ENCODE measurements around the gene RBFOX1. TPM values are rescaled to one million over a fixed set of nuclear protein-coding genes. Genes with fewer than 3 reads are reported as not detected.

RBFOX1 gene
- total RNA-seq, 4 donors from 2014 or later = 1.0 to 3.4 TPM; not detected in 2

- Histone ChIP-seq H3K9me3 (no peaks in the 10 kb centered on the region), H3K4me3 (no peak overlapping the region), H3K36me3 (no peaks in the 10 kb centered on the region), H3K27me3 (no peaks in the 10 kb centered on the region), H3K4me1 (no peaks in the 10 kb centered on the region), H3K27ac (no peak overlapping the region)
- TF ChIP-seq, protein P1, sequence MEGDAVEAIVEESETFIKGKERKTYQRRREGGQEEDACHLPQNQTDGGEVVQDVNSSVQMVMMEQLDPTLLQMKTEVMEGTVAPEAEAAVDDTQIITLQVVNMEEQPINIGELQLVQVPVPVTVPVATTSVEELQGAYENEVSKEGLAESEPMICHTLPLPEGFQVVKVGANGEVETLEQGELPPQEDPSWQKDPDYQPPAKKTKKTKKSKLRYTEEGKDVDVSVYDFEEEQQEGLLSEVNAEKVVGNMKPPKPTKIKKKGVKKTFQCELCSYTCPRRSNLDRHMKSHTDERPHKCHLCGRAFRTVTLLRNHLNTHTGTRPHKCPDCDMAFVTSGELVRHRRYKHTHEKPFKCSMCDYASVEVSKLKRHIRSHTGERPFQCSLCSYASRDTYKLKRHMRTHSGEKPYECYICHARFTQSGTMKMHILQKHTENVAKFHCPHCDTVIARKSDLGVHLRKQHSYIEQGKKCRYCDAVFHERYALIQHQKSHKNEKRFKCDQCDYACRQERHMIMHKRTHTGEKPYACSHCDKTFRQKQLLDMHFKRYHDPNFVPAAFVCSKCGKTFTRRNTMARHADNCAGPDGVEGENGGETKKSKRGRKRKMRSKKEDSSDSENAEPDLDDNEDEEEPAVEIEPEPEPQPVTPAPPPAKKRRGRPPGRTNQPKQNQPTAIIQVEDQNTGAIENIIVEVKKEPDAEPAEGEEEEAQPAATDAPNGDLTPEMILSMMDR (IDR thresholded peaks at IDR 0.05) = no peak
- no peak for TF ChIP-seq POLR2A (IDR thresholded peaks at IDR 0.05)
- no peak for DNase-seq
Observed at GRCh38 chr16:7716660-7717550, 384.3 kb downstream of the RBFOX1 start.

GRCh38 chr16:7722761-7723160 lies 390.1 kb downstream of the RBFOX1 start:
- DNase-seq = no peak
- Histone ChIP-seq H3K27me3 (no peaks in the 10 kb centered on the region), H3K4me3 (no peak overlapping the region), H3K4me1 (no peaks in the 10 kb centered on the region), H3K36me3 (no peaks in the 10 kb centered on the region), H3K27ac (no peak overlapping the region), H3K9me3 (no peaks in the 10 kb centered on the region)
- TF ChIP-seq, protein P1 (IDR thresholded peaks at IDR 0.05) = no peak
- no peak for TF ChIP-seq POLR2A (IDR thresholded peaks at IDR 0.05)

- Histone ChIP-seq H3K4me3 (no peak overlapping the region), H3K4me1 (no peaks in the 10 kb centered on the region), H3K27me3 (no peaks in the 10 kb centered on the region), H3K27ac (no peak overlapping the region), H3K9me3 (peaks cover 0 to 5% (median 0%) of the 10 kb centered on the region in 4 donors), H3K36me3 (no peaks in the 10 kb centered on the region)
- TF ChIP-seq, protein P1 (IDR thresholded peaks at IDR 0.05) = no peak
- no peak for TF ChIP-seq POLR2A (IDR thresholded peaks at IDR 0.05)
- no peak for DNase-seq
Observed at GRCh38 chr16:7731141-7731540, 398.5 kb downstream of the RBFOX1 start.

DNA sequence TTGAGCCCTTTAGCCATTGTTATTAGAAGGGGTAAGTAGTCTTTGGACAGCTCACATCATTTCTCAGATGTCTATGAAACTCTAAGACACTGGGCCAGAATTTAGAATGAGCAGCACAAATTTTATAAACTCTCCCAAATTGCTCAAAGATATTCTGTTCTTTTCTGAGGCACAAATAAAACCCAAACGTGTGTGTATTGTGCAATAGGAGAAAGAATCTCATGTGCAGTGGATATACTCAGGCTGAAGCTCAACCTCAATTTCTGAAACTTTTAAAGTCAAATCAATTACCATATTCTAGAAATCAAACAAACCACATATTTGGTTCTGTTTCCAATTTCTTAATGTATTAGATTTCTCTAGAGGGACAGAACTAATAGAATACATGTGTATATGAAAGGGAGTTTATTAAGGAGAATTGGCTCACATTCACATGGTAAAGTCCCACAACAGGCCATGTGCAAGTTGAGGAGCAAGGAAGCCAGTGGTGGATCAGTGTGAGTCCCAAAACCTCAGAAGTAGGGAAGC lies 403.6 kb downstream of the RBFOX1 start:
- TF ChIP-seq, protein P1 (IDR thresholded peaks at IDR 0.05) = no peak
- no peak for TF ChIP-seq POLR2A (IDR thresholded peaks at IDR 0.05)

DNA sequence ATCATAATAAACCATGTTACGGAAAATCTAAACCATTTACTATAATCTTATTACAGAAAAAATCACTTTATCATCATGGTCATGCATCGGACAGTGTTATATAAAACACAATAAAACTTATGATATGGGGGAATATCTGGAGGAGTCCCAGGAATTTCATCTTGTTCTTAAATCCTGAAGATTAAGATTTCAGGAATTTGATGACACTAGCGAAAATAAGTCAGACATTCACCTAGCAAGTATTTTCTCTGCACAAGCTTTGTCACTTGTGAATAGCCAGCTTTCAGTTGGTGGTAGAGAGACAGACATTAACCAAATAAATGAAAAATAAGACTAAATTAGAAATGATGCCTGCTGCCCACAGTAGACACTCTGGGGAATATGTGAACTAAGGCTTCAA lies 410.0 kb downstream of the RBFOX1 start:
- Histone ChIP-seq H3K4me1 (no peaks in the 10 kb centered on the region), H3K9me3 (no peaks in the 10 kb centered on the region), H3K27me3 (no peaks in the 10 kb centered on the region), H3K27ac (no peak overlapping the region), H3K36me3 (no peaks in the 10 kb centered on the region), H3K4me3 (no peak overlapping the region)
- no peak for DNase-seq
- no peak for TF ChIP-seq POLR2A (IDR thresholded peaks at IDR 0.05)
- TF ChIP-seq, protein P1 (IDR thresholded peaks at IDR 0.05) = no peak

More for the DNA sequence above, 403.6 kb downstream of the RBFOX1 start:
- Histone ChIP-seq H3K4me3 (no peak overlapping the region), H3K4me1 (no peaks in the 10 kb centered on the region), H3K9me3 (no peaks in the 10 kb centered on the region), H3K27ac (no peak overlapping the region), H3K36me3 (no peaks in the 10 kb centered on the region), H3K27me3 (no peaks in the 10 kb centered on the region)
- DNase-seq = no peak

Data from Peyer's patch (tissue), 4 donors.